ENCODE data around the gene CCNG2.

CCNG2 gene

DNA sequence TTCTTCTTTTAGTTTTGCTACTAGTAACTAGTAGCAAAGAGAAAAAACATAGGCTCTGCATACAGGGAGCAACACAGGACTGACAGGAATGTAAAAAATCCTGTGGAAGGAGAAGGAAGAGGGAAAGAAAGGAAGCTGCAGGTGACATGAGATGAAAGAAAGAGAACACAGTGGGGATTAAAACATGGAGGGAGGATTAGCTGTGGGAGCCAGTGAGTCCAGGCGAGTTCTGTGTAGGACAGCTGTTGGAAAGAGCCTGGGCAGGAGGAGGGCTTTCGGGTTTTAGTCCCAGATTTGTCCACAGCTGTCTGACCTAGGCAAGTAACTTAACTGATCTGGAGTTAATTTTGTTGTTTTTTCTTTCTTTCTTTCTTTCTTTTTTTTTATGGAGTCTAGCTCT lies 21.6 kb downstream of the CCNG2 start:
- DNase-seq: no peak

DNA sequence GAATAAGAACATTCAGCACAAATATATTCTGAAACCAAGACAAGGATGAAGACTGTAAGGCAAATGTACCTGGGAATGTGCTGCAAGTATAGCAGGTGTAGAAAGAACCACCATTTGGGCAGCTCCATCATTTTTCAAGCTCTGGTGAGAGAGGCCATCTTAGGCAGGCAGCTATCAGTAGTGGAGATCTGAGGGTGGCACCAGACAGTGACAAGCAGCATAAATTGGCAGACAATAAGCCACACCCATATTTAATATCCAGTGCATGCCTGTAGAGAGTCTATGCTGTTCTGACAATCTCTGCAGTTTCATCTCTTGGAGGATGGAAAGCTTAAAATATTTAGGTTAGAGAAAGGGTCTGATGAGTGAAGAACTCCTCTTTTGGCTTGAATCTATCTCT lies 22.5 kb downstream of the CCNG2 start:
- no peak for DNase-seq

DNA sequence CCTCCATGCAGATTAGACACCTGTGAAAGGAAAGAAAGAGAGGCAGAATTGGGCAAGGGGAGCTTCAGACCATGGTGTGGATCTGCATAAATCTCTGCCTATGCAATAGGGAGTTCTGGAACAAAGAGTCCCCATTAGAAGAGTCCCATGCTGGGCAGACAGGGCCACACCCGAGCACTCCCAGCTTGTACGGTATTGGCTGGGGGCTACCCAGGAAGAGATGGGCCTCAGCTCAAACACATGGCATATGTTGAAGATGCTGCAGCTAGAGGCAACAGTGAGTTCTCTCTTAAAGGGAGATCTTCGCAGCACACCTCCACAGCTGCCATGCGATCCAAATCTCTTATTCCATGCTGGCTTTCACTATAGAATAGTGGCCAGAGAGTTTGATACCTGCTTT lies 24.7 kb downstream of the CCNG2 start:
- DNase-seq: no peak

DNA sequence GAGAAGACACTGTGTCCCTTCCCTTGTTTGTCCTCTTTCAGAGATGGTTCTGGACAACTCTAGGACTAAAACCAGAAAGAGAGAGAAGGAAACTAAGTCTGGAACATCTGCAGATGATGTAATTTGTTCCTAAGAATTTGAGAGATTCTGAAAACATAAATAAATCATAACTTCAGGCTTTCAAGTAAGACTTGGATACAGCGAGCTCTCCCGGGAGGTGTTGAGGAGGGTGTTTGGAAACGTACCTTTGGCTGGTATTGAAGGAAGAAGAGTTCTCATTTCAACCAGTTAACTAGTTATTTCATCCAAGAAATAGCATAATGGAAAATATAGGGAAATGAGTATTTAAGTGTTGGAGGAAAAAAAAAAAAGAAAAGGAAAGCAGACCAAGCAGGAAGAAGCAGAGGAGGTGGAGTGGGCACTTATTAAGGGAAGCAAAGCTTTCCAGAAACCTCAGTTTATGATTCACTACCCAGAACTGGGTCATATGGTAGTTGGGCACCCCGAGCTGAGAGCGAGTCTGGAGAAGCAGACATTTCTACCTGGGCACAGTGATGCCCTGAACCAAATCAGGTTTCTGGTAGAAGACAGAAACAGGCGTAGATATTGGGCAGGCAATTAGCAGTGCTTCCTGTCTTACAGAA lies 26.9 kb downstream of the CCNG2 start:
- DNase-seq: no peak

DNA sequence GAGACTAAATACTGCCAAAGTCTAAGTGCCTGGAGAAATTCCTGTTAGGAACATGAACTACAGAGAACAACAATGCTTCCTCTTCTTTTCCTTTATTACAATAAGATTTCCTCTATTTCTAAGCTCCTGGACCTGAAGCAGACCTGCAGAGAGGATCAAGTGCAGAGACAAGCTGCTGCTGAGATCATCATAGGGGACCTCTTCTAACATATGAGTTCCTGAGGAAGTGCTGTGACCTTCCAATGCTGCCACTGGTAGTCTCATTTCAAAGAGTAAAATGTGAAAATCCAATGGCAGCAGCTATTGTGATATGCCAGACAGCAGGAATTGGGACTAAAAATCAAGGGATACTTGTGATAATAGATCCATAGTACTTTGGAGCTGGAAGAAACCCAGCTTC lies 28.0 kb downstream of the CCNG2 start:
- DNase-seq: no peak

DNA sequence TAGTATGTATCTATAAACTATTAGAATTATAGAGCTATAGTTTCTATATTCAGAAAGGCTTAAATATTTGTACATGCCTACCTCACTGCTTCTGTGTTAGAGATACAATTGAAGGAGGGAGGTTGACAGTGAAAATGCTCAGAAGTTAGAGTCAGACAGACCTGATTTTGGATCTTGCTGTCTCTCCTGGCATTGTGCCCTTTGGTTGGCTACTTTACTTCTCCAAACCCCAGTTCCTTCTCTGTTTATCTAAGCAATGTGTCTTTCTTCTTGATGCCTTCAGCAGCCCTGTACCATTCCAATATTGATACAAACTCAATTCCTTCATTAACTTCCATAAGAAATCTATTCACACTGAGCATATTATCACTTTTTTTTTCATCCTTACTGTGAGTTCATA lies 28.7 kb downstream of the CCNG2 start:
- no peak for DNase-seq

DNA sequence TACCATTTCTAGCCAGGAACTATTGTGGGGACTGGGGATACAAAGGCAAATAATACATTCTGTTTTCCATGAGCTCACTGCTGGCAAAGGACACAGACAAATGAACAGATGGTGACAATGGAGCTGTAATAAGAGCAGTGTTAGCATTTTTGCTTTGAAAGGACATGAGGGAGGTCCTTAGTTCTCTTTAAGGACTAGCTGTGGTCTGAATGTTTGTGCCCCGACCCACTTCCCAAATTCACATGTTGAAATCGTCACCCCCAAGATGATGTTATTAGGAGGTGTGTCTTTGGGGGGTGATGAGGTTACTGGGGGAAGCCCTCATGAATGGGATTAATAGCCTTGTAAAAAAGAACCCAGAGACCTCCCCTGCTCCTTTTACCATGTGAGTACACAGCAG lies 30.3 kb downstream of the CCNG2 start:
- DNase-seq: no peak

DNA sequence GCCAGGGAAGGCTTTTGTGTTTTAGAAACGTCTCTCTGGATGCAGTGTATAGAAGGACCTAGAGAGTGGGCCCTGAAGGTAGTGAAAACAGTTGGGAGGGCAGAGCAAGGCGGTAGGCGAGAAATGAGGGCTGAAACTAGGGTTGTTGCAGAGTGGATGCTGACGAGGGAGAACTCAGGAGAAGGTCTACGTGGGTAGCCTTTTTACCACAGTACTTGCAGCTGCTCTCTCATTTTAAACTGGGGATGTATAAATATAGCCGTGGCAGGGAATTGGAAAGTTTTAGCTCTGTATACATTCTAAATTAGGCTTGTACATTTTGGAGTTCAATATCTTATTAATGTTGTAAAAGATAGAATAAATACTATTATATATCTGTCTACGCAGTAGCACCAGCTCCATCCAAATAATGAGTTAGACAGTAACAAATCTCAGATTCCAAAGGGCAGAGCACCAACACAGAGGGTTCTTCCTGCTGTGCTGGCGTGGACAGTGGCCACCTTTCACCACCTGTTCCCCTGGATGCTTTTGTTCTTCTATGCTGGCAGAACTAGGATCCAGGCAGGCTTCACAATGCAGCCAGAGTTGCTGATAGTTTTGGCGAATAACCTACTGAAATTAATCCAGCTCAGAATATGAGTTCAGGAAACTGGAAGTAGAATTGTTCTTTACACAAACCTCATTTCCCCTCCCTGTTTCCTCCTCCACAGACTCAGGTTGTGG lies 31.7 kb downstream of the CCNG2 start:
- no peak for DNase-seq

DNA sequence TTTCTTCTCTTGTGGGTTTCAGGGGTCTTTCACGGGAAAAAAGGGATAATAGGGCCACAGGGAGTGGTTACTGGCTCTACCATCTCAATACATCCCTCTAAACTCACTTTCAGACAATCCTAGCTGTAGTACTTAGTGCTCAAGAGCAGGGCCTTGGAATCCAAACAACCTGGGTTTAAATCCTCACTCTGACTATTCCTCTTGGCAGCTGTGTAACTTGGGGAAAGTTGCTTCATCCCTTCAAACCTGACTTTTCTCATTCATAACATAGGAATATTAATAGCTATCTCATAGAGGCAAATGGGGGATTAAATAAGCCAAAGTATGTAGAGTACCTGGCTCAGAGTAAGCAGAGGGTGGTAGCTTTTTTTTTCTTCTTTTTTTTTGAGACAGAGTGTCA lies 32.4 kb downstream of the CCNG2 start:
- no peak for DNase-seq

DNA sequence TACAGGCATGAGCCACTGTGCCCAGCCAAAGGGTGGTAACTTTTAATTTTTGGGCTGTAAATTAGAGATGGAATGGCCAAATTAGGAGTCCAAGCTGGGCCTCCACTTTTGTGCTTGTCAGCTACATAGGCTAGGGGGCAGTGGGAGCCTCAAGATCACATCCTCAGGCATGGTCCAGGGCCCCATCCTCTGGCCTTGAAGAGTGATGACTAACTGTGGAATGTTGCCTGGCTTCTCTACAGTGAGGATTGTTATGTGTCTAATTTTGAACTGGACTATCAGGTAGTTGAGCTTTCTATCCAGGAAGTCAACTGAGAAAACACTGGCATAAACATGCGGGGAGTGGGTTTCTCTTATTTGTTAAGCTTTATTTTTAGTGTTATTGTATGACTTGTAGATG lies 33.0 kb downstream of the CCNG2 start:
- DNase-seq: no peak

DNA sequence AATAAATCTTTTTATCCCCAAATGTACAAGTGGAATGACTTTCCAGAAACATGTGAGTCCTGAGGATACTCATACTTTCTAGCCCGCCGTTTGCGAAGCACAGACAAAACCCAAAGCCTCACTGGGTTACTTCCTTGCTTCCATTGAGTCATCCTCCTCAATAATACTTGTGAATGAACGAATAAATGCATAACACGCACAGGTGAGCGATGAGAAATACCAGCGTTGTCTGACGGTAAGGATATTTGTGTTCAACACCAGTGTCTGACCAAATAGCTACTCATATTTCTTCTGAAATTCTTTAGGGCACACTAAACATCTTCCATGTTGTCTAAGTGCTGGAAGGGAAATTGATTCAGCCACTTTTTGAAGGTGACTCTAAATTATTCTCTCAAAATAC lies 36.0 kb downstream of the CCNG2 start:
- no peak for DNase-seq

DNA sequence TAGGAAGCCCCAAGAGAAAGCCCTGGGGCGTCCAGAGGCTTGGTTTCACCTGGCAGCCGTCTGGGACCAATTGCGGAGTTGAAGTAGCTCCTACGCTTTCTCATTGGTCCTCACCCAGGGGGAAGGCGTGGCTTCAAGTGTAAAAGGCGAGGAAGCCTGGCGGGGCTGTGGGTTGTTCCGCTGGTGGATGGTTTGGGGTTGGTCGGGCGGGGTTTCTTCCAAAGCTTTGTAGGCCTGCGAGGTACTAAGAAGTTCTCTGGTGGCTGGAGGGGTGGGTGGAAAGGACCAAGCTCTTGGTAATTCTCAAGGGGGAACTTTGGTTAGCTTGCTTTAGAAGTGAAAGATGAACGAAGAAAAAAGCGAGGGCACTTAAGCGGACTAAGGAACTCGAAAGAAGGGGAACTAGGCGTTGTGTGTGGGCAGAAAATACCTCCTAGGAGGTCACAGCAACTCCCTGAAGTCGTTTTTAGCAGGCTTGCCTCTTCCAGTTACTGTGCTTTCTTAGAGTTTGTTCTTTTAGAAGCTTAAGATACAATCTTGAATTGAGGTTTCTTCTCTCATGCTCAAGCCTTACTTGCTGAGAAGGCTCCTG lies 36.6 kb downstream of the CCNG2 start:
- peak; percentile 38 for DNase-seq

DNA sequence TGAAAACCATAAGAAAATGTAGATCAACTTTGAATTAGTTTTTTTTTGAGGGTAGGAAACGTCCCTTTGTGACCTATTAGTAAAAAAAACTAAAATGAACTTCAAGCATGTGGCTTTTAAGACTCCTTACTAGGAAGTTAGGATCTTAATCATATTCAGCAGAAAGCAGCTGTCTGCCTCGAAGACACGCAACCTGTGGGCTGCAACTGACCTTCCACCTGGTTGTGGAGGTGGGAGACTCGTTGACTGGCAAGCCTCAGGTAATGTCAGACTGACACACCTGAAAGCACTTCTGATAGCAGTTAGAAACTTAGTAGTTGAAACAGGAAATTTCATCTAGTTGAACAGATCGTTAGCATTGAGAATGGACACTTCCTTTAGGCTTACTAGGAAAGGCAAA lies 37.4 kb downstream of the CCNG2 start:
- no peak for DNase-seq

DNA sequence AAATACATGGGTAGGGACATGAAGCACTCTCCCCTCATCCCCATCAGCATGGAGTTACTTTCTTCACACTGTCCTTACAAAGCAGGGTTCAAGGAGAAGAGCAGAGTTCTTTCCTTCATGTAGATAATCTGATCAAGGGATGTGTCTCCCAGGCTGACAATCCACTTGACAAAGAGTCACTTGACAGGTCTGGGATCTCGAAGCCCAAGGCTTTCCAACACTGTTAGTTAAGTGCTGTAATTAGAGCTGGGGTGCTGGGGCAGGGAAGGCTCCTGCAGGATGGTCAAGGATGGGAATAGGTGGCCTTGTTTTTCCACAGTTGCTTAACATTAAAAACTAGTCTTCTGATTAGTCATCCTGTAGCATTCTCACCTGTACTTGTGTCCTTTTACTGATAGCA lies 38.0 kb downstream of the CCNG2 start:
- DNase-seq: no peak

DNA sequence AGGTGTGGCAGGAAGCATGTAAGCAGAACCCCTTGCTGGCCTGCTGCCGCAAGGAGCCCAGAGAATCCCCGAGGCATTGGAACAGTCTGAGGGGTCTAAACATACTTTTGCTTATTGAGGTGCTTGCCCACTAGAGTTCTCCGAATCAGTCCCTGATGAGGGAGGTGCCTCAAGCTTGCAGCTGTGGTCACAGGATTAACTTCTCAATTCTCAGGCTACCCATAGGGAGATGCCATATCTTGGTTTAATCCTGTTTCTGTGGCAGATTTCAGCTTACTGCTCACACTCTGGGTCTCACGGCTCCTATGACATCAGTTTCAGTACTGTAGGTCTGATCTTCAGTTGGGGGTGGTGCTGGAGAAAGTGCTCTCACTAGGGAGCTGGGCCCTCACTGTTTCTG lies 39.9 kb downstream of the CCNG2 start:
- no peak for DNase-seq

DNA sequence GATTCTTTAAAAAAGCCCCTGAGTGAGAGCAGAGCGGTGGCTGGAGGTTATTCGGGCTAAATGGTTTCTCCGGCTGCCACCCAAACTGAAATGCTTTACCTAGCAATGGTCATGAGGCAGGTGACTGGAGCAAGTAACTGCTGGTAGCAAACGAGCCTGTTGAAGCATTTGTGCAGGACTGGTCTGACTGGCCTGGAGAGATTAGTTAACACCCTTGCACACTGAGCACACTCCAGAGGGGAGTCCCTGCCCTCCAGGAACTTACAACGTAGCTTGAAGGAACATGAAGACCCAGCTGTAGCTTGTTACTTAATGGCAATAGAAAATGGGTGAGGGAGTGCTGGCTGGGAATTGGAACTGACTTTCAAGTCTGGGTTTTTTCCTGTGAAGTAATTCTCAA lies 40.4 kb downstream of the CCNG2 start:
- DNase-seq: no peak

DNA sequence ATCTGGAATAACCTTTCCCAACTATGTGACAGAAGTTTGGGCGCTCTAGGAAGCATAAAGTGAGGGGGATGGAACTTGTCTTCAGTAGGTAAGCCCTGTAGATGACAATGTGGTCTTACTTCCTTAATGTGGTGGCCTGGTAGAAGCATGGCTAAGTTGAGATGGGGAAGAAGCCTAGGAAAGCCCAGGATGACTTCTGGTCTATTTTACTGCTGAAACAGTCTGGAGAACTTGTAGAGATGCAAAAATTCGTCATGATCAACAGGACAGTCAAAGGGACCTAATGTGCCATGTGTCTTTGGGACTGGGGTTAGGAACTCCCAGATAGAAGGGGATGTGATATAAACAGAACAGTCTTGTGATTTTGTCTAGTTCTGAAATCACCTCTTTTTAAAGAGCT lies 40.8 kb downstream of the CCNG2 start:
- no peak for DNase-seq

DNA sequence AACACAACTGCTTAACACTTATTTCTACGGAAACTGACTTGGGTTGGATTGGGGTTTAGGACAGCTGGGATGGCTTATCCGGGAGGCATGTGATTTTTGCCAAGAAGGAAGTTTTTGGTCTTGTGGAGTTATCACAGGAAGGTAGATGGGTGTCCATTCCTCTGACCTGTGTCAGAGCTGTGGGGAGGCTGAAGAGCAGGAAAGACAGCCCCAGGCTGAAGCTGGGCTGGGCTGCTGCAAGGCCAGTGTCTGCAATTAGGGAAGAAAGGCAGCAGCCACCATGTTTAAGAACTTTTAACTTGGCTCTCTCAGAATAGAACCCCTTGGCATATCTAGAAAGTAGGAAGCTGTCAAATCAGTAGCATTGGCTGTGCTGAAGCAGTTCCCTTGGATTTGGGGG lies 42.3 kb downstream of the CCNG2 start:
- DNase-seq: no peak

DNA sequence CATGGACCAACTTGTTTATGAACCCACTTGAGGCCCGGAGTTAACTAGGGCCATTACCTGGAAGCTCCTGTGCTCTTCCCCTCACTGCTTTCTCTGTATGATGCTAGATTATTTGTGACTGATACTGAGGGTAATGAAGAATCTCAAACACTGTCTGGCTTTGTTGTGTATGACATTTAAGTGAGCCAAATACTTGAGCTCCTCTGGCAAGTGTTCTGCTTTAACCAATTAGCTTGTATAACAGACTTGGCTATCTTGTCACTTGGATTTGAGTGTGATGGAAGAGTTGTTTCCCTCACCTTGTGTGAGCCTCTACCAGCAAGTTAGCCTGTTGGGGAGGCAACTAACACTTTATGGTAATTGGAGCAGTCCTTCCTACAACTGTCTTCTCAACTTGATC lies 42.7 kb downstream of the CCNG2 start:
- DNase-seq: no peak

DNA sequence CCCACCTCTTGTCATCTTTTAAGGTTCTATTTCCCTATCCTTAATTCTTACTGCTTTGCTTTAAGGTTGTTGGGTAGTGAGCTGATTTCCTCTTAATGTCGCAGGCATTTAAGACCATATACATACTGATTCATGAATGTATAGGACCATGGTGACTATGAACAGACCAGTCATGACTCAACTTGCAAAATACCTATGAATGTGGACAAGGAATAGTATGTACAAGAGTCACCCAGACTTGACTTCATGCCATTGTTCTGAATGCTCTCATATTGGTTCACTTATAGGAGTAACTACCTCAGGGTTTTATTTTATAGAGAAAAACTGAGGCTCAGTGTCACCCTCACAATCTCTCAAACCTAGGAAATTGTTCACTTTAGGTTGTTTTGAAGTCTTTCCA lies 44.3 kb downstream of the CCNG2 start:
- DNase-seq: no peak

DNA sequence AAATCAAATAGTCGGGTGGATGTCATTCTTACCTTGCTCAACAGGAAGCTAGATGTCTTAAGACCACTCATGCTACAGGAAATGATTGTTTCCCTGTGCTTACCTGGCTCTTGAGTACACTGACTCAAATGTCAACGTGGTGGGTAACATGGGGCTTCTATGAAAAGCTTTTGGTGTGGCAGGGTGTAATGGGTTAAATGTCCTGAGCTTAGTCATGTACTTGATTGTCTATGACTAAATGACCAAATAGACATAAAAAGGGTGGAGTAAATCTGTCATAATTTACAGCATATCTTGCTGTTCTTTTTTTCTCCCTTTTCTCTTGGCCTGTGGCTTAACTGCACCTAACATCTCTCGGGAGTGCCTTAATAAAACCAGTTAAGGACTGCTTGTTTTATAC lies 44.9 kb downstream of the CCNG2 start:
- no peak for DNase-seq

DNA sequence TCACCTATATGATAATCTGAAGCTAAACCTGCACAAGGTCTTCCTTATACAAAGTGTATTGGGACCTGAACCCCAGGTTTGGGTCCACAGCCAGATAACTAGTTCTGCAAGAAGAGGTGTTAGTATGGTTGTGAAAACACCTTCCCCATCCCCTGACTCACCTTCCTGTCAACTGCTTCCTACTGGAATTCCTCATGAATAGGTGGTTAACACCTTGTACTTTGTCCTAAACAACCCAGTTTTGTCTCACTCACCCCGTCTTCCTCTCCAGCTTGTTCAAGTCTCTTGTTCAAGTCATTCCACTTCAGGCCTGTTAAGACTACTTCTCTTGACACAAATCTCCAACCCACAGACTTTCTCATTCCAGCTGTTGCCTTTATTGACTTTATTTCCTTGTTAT lies 45.5 kb downstream of the CCNG2 start:
- DNase-seq: no peak

DNA sequence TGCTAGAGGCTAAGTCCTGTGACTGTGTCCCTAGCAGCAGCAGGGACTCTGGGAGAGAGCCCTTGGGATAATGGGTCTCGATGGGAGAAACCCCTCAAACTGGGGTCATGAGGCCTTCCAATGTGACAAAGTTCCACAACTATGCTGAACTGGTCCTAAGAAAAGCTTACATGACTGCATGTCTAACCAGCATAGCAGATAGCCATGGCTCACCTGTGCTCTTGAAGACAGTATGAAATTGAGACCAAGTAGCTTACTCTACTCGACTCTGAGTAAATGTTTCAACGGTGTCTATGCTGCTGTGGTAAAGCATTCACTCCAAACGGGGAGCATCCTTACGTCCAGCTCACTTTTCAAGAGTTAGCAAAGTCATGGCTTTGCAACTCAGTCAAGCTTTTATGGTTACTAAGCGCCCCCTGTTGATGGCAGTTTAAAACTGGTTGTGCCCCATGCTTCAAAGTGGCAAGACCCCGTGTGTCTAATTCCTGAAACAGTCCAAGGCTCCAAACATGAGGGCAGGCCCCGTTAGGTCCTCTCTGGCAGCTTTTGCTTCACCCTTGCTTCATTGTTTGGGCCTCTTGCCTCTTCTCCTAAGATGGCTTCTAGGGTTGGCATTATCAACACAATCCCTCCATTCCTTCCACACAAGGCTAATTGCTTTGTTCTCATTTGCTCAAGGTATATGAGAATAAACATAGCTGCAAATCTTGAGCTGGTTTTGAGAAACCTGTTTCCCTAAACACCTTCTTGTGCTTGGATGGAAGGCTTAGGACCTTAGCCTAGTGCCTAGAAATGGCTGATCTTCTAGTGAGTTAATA lies 46.6 kb downstream of the CCNG2 start:
- DNase-seq: peak; percentile 26

DNA sequence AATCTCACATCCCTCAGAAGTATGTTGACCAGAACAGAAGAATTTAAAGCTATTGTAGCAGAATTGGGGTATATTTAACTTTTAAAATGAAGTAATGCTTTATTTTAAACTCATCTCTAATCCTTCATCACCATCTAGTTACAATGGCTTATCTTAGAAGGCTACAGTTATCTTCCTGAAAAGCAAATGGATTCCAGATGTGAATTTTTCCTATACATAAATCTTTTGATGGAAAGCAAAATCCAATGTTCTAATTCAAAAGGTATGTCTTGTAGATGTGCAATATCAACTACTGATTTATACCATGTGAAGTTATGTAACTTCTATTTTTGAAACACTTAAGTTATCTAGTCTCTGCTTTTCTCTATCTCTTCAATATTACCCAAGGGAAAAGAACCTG lies 47.6 kb downstream of the CCNG2 start:
- DNase-seq: no peak

Measured in T-helper 9 cell (primary cell).